ENCODE results near the gene EYS. TPM values are rescaled to one million over a fixed set of nuclear protein-coding genes. Genes with fewer than 3 reads are reported as not detected.

The EYS gene
- total RNA-seq, 4 donors from 2014 or later: 0.15 TPM; not detected in 3

- Histone ChIP-seq H3K4me1 (peaks cover 8 to 57% (median 9%) of the 10 kb centered on the region in 3 donors), H3K9me3 (no peaks in the 10 kb centered on the region), H3K36me3 (peaks cover 0 to 3% of the 10 kb centered on the region in 2 donors), H3K27me3 (no peaks in the 10 kb centered on the region), H3K27ac (no peak overlapping the region), H3K4me3 (no peak overlapping the region)
- ATAC-seq: no peak
- TF ChIP-seq CTCF (IDR thresholded peaks at IDR 0.05) (no peak), POLR2A (IDR thresholded peaks at IDR 0.05) (no peak), POLR2AphosphoS5 (IDR thresholded peaks at IDR 0.05) (no peak), EP300 (IDR thresholded peaks at IDR 0.05) (no peak)
- 33 to 42% methylated on average over 2 to 3 of the region's 3 CpGs for WGBS, 2 donors (ENCODE audit: low coverage in 1 of 2)
Observed at GRCh38 chr6:63674635-63675034, 2032.4 kb downstream of the EYS start.

GRCh38 chr6:63673692-63674091, 2033.3 kb downstream of the EYS start:
- Histone ChIP-seq H3K27ac (no peak overlapping the region), H3K4me3 (no peak overlapping the region), H3K36me3 (peaks cover 0 to 3% of the 10 kb centered on the region in 2 donors), H3K27me3 (no peaks in the 10 kb centered on the region), H3K9me3 (no peaks in the 10 kb centered on the region), H3K4me1 (peaks cover 8 to 61% (median 9%) of the 10 kb centered on the region in 3 donors)
- WGBS, 2 donors (ENCODE audit: low coverage in 1 of 2): 85 to 94% methylated on average over 2 of the region's 2 CpGs
- no peak for ATAC-seq
- TF ChIP-seq POLR2A (IDR thresholded peaks at IDR 0.05) (no peak), POLR2AphosphoS5 (IDR thresholded peaks at IDR 0.05) (no peak), CTCF (IDR thresholded peaks at IDR 0.05) (no peak), EP300 (IDR thresholded peaks at IDR 0.05) (no peak)

GRCh38 chr6:63672582-63673129, 2034.4 kb downstream of the EYS start:
- no peaks in the 10 kb centered on the region for H3K9me3 ChIP-seq
- peaks cover 0 to 3% of the 10 kb centered on the region in 2 donors for H3K36me3 ChIP-seq
- TF ChIP-seq POLR2AphosphoS5 (IDR thresholded peaks at IDR 0.05) (no peak), POLR2A (IDR thresholded peaks at IDR 0.05) (no peak), EP300 (IDR thresholded peaks at IDR 0.05) (no peak), CTCF (IDR thresholded peaks at IDR 0.05) (no peak)
- no peak overlapping the region for H3K4me3 ChIP-seq
- H3K4me1 ChIP-seq: peaks cover 8 to 68% (median 9%) of the 10 kb centered on the region in 3 donors
- no peaks in the 10 kb centered on the region for H3K27me3 ChIP-seq
- ATAC-seq: no peak
- WGBS, 2 donors (ENCODE audit: low coverage in 1 of 2): 90 to 97% methylated on average over 2 to 3 of the region's 3 CpGs
- H3K27ac ChIP-seq: no peak overlapping the region

- Histone ChIP-seq H3K27ac (no peak overlapping the region), H3K27me3 (no peaks in the 10 kb centered on the region), H3K9me3 (no peaks in the 10 kb centered on the region), H3K36me3 (peaks cover 0 to 3% of the 10 kb centered on the region in 2 donors), H3K4me3 (no peak overlapping the region), H3K4me1 (peaks cover 2 to 54% (median 3%) of the 10 kb centered on the region in 3 donors)
- TF ChIP-seq POLR2A (IDR thresholded peaks at IDR 0.05): no peak
- no peak for TF ChIP-seq POLR2AphosphoS5 (IDR thresholded peaks at IDR 0.05)
- TF ChIP-seq CTCF (IDR thresholded peaks at IDR 0.05): no peak
- TF ChIP-seq EP300 (IDR thresholded peaks at IDR 0.05): no peak
- WGBS, 2 donors (ENCODE audit: low coverage in 1 of 2): 54 to 62% methylated on average over 6 of the region's 6 CpGs
- ATAC-seq: no peak
Observed at GRCh38 chr6:63671098-63671754, 2035.8 kb downstream of the EYS start.

All from gastroesophageal sphincter (tissue), 4 donors.